ENCODE data around the gene FOXJ3.

FOXJ3 gene

GRCh38 chr1:42264511-42265190 lies 70.4 kb downstream of the FOXJ3 start:
- no peak for DNase-seq (ENCODE audit: low read depth)
- H3K4me3 ChIP-seq (ENCODE audit: control insufficient read depth, low read depth, low read length) = no peak overlapping the region
- TF ChIP-seq CTCF (conservative IDR thresholded peaks at IDR 0.05; ENCODE audit: control insufficient read depth, insufficient read depth, low read depth, low read length) = no peak

- no peak for TF ChIP-seq CTCF (conservative IDR thresholded peaks at IDR 0.05; ENCODE audit: control insufficient read depth, insufficient read depth, low read depth, low read length)
- no peak for DNase-seq (ENCODE audit: low read depth)
- H3K4me3 ChIP-seq (ENCODE audit: control insufficient read depth, low read depth, low read length) = no peak overlapping the region
Observed at GRCh38 chr1:42263019-42263418, 72.0 kb downstream of the FOXJ3 start.

- no peak overlapping the region for H3K4me3 ChIP-seq (ENCODE audit: control insufficient read depth, low read depth, low read length)
- no peak for TF ChIP-seq CTCF (conservative IDR thresholded peaks at IDR 0.05; ENCODE audit: control insufficient read depth, insufficient read depth, low read depth, low read length)
- no peak for DNase-seq (ENCODE audit: low read depth)
Observed at GRCh38 chr1:42260376-42261070, 74.5 kb downstream of the FOXJ3 start.

- TF ChIP-seq CTCF (conservative IDR thresholded peaks at IDR 0.05; ENCODE audit: control insufficient read depth, insufficient read depth, low read depth, low read length) = no peak
- peak; percentile 20 for DNase-seq (ENCODE audit: low read depth)
- no peak overlapping the region for H3K4me3 ChIP-seq (ENCODE audit: control insufficient read depth, low read depth, low read length)
Observed at GRCh38 chr1:42259739-42260064, 75.3 kb downstream of the FOXJ3 start.

- no peak for TF ChIP-seq CTCF (conservative IDR thresholded peaks at IDR 0.05; ENCODE audit: control insufficient read depth, insufficient read depth, low read depth, low read length)
- peak; percentile 62 for DNase-seq (ENCODE audit: low read depth)
- no peak overlapping the region for H3K4me3 ChIP-seq (ENCODE audit: control insufficient read depth, low read depth, low read length)
Observed at GRCh38 chr1:42259059-42259738, 75.8 kb downstream of the FOXJ3 start.

GRCh38 chr1:42258218-42258617 lies 76.8 kb downstream of the FOXJ3 start:
- no peak overlapping the region for H3K4me3 ChIP-seq (ENCODE audit: control insufficient read depth, low read depth, low read length)
- no peak for TF ChIP-seq CTCF (conservative IDR thresholded peaks at IDR 0.05; ENCODE audit: control insufficient read depth, insufficient read depth, low read depth, low read length)
- DNase-seq (ENCODE audit: low read depth) = no peak

Measured in fibroblast of mammary gland (primary cell).